HepG2 (cell line): ENCODE data around the gene ZNF526. TPM values are rescaled to one million over a fixed set of nuclear protein-coding genes. Genes with fewer than 3 reads are reported as not detected.

Experiments used
- ATAC-seq: fragments of 200-7000 bp; cut with Tn5 transposase; 3 replicates; pipeline ENCODE4 v1.9.1; 2020; ENCODE audit warnings: mild to moderate bottlenecking, moderate library complexity
- BruUV-seq: library from RNA; stranded (reverse); fragments of 400-500 nt; replicated peaks from 2 replicates; lab custom pipeline; 2021; lab: Mats Ljungman, UMichigan
- CTCF ChIA-PET: fragments of 300-600 bp; formaldehyde crosslinking; extraction: SDS; loops from one replicate; lab custom pipeline; 2021; ENCODE audit warnings: low total read pairs, inconsistent platforms, low intra/inter-chr PET ratio; lab: Yijun Ruan, JAX
- POLR2A ChIA-PET: fragments of 350-600 bp; sonication (Branson Sonifier 250); formaldehyde crosslinking; loops from one replicate; lab custom pipeline; 2020; ENCODE audit warnings: antibody characterized with exemption, inconsistent platforms; lab: Yijun Ruan, JAX
- DNase-seq: peaks from one replicate; pipeline ENCODE4 v3.0.0-alpha.2; 2015; ENCODE audit warnings: low spot score
- FAIRE-seq: peaks from 3 replicates; lab custom pipeline; 2011; peaks lifted over from hg19 to GRCh38; lab: Jason Lieb, UNC
- H2AFZ ChIP-seq: one replicate; pipeline ENCODE4 v1.6.1; 2011; ENCODE audit warnings: low read length, inconsistent platforms
- H3K27ac ChIP-seq: fragments of 300-600 bp; 3 replicates; pipeline ENCODE4 v1.8.0; 2011; ENCODE audit warnings: mixed run types, mild to moderate bottlenecking, mixed read lengths, low read length, inconsistent platforms; ENCODE audit not compliant: insufficient read depth; ENCODE audit errors: extremely low read length
- H3K27me3 ChIP-seq, 2 experiments: fragments of 200-600 bp in 1 of 2; 2 replicates in 1 of 2; 3 replicates in 1 of 2; pipeline versions ENCODE4 v1.6.0 to v1.8.0; 2011; ENCODE audit warnings: low read length in 2 of 2, mild to moderate bottlenecking in 2 of 2, moderate library complexity in 2 of 2, inconsistent platforms in 1 of 2; ENCODE audit not compliant: insufficient read depth in 2 of 2, control insufficient read depth in 1 of 2
- H3K36me3 ChIP-seq, 2 experiments: fragments of 200-600 bp in 1 of 2; replicated peaks in 1 of 2; 2 replicates in 1 of 2; 3 replicates in 1 of 2; pipeline versions ENCODE4 v1.5.1 to v1.8.0; 2011; ENCODE audit warnings: low read length in 2 of 2, inconsistent platforms in 1 of 2; ENCODE audit not compliant: insufficient read depth in 2 of 2, control insufficient read depth in 1 of 2
- H3K4me1 ChIP-seq: 2 replicates; pipeline ENCODE4 v1.5.1; 2012; ENCODE audit warnings: low read length, inconsistent platforms; ENCODE audit not compliant: insufficient read depth
- H3K4me2 ChIP-seq: 2 replicates; pipeline ENCODE4 v1.6.0; 2011; ENCODE audit warnings: low read depth, low read length, inconsistent platforms
- H3K4me3 ChIP-seq, 3 experiments: fragments of 200-600 bp in 1 of 3; sonication (generic), shearing (Covaris generic) in 1 of 3; replicated peaks in 1 of 3; 2 replicates each; pipeline ENCODE4 v1.5.1; 2011 to 2016; ENCODE audit warnings: low read length in 3 of 3, inconsistent platforms in 2 of 3, low read depth in 2 of 3, mild to moderate bottlenecking in 2 of 3, control low read depth in 1 of 3, mixed read lengths in 1 of 3; ENCODE audit not compliant: insufficient read depth in 1 of 3
- H3K79me2 ChIP-seq: one replicate; pipeline ENCODE4 v1.6.1; 2011; ENCODE audit warnings: low read length, inconsistent platforms; ENCODE audit not compliant: insufficient read depth
- H3K9ac ChIP-seq: 2 replicates; pipeline ENCODE4 v1.6.0; 2011; ENCODE audit warnings: mild to moderate bottlenecking, low read depth, low read length, inconsistent platforms; ENCODE audit not compliant: insufficient read depth
- H3K9me3 ChIP-seq: 2 replicates; pipeline ENCODE4 v1.5.1; 2012; ENCODE audit warnings: mild to moderate bottlenecking, low read length
- H4K20me1 ChIP-seq: 2 replicates; pipeline ENCODE4 v1.6.0; 2011; ENCODE audit warnings: inconsistent platforms, mild to moderate bottlenecking, low read length, moderate library complexity; ENCODE audit not compliant: insufficient read depth
- HOXA5 ChIP-seq: sonication (generic); formaldehyde crosslinking; IDR thresholded peaks from 2 replicates; pipeline ENCODE4 v1.4.0; 2020; ENCODE audit warnings: missing genetic modification reagents
- NCOR1 ChIP-seq: fragments of 200-600 bp; sonication (generic); IDR thresholded peaks from 2 replicates; pipeline ENCODE4 v1.7.0; 2017; ENCODE audit warnings: antibody characterized with exemption, low read length, borderline replicate concordance
- PTBP1 ChIP-seq: fragments of 200-400 bp; formaldehyde crosslinking; IDR thresholded peaks from 2 replicates; pipeline ENCODE4 v1.6.1; 2018; ENCODE audit warnings: low read length, low read depth; ENCODE audit not compliant: poor library complexity, severe bottlenecking
- SNRNP70 ChIP-seq: fragments of 200-400 bp; formaldehyde crosslinking; IDR thresholded peaks from 2 replicates; pipeline ENCODE4 v1.6.1; 2017; ENCODE audit warnings: mild to moderate bottlenecking, low read depth, low read length, moderate library complexity
- ZNF10 ChIP-seq: sonication (generic); formaldehyde crosslinking; IDR thresholded peaks from 2 replicates; pipeline ENCODE4 v1.4.0; 2020; ENCODE audit warnings: mild to moderate bottlenecking, low read depth, missing genetic modification reagents, borderline replicate concordance
- WGBS: methylation state at CpG from one replicate; pipeline ENCODE4 v1.1.6; 2017; ENCODE audit warnings: low lambda C conversion rate; 5-methylcytosine and 5-hydroxymethylcytosine counted together
- in situ Hi-C: cut with HindIII; loops from 2 replicates; pipeline ENCODE4 v1.10.0; 2017; ENCODE audit warnings: low pct_unique_long_range_greater_than_20kb; ENCODE audit not compliant: extremely low pct_ligation_motif_present
- intact Hi-C: fragments of 100-400 bp; cut with micrococcal nuclease; formaldehyde crosslinking; loops from one replicate; pipeline ENCODE4 v1.10.0; 2022; ENCODE audit not compliant: unreplicated experiment
- polyA plus RNA-seq, 8 experiments: library from polyadenylated mRNA; depleted of rRNA in 3 of 8; stranded (reverse) in 7 of 8; unstranded in 1 of 8; fragments of >200 nt; fragmentation: Illumina TruSeq in 4 of 8; extraction: Trizol in 4 of 8; gene quantifications; 2 replicates each; pipeline versions ENCODE4 v1.2.1 to v1.2.3, GENCODE V29; 2011 to 2016; ENCODE audit warnings: low read depth in 4 of 8, missing spikeins in 1 of 8, mixed read lengths in 1 of 8; ENCODE audit not compliant: insufficient read depth in 1 of 8
- total RNA-seq, 5 experiments: library from RNA; depleted of rRNA; stranded (reverse); fragments of >200 nt; fragmentation: Illumina TruSeq; extraction: Trizol; gene quantifications; 2 replicates each; pipeline ENCODE4 v1.2.3, GENCODE V29; 2016; ENCODE audit warnings: low read depth in 1 of 5
- TF ChIP-seq, protein P1 (sequence below): sonication (generic); formaldehyde crosslinking; conservative IDR thresholded peaks from 2 replicates; pipeline ENCODE4 v1.4.0; 2020; ENCODE audit warnings: mild to moderate bottlenecking, missing genetic modification reagents, moderate library complexity
- TF ChIP-seq, protein P2 (sequence below): sonication (generic); formaldehyde crosslinking; IDR thresholded peaks from 2 replicates; pipeline ENCODE4 v1.8.0; 2022; ENCODE audit warnings: missing genetic modification reagents, low read depth, mild to moderate bottlenecking, borderline replicate concordance
- TF ChIP-seq, protein P3 (sequence below): IDR thresholded peaks from 2 replicates; pipeline ENCODE4 v1.6.1; 2012; ENCODE audit warnings: inconsistent platforms
- TF ChIP-seq, protein P4 (sequence below): sonication (generic); formaldehyde crosslinking; IDR thresholded peaks from 2 replicates; pipeline ENCODE4 v1.4.0; 2020; ENCODE audit warnings: mild to moderate bottlenecking, missing genetic modification reagents

Gene ZNF526
- total and polyA plus RNA-seq, 2 of the 13 experiments (the other 11 are each of a cell fraction or from before 2014, with no cell fraction given), result 3.3 to 8.4 TPM

DNA sequence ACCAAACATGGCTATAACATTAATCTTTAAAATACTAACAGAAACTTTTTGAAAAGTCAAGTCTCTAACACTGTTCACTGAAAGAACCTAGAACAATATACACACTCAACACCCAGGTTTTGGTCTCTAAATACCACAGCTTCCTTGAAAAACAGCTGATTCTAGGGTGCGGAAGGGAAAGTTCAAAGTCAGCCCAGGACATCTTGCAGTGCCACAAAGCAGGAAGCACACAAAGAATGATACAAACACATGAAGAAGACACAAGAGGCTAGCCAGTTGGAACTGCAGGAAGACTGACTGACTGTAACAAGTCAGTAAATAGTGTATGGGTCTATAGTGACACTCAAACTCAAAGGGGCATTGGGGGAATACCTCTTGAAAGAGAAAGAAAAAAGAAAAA is 7.2 kb upstream of the ZNF526 start (continued):
- TF ChIP-seq, protein P1, sequence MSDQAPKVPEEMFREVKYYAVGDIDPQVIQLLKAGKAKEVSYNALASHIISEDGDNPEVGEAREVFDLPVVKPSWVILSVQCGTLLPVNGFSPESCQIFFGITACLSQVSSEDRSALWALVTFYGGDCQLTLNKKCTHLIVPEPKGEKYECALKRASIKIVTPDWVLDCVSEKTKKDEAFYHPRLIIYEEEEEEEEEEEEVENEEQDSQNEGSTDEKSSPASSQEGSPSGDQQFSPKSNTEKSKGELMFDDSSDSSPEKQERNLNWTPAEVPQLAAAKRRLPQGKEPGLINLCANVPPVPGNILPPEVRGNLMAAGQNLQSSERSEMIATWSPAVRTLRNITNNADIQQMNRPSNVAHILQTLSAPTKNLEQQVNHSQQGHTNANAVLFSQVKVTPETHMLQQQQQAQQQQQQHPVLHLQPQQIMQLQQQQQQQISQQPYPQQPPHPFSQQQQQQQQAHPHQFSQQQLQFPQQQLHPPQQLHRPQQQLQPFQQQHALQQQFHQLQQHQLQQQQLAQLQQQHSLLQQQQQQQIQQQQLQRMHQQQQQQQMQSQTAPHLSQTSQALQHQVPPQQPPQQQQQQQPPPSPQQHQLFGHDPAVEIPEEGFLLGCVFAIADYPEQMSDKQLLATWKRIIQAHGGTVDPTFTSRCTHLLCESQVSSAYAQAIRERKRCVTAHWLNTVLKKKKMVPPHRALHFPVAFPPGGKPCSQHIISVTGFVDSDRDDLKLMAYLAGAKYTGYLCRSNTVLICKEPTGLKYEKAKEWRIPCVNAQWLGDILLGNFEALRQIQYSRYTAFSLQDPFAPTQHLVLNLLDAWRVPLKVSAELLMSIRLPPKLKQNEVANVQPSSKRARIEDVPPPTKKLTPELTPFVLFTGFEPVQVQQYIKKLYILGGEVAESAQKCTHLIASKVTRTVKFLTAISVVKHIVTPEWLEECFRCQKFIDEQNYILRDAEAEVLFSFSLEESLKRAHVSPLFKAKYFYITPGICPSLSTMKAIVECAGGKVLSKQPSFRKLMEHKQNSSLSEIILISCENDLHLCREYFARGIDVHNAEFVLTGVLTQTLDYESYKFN (CRISPR knock-in tag), result no peak
- TF ChIP-seq HOXA5 (no peak), PTBP1 (no peak)
- TF ChIP-seq, protein P2, sequence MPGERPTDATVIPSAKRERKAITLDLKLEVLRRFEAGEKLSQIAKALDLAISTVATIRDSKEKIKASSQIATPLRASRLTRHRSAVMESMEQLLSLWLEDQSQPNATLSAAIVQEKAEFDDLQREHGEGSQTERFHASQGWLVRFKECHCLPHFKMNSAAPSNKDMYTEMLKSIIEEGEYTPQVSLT (CRISPR knock-in tag), result no peak
- TF ChIP-seq, all 625 proteins: peak for 0

DNA sequence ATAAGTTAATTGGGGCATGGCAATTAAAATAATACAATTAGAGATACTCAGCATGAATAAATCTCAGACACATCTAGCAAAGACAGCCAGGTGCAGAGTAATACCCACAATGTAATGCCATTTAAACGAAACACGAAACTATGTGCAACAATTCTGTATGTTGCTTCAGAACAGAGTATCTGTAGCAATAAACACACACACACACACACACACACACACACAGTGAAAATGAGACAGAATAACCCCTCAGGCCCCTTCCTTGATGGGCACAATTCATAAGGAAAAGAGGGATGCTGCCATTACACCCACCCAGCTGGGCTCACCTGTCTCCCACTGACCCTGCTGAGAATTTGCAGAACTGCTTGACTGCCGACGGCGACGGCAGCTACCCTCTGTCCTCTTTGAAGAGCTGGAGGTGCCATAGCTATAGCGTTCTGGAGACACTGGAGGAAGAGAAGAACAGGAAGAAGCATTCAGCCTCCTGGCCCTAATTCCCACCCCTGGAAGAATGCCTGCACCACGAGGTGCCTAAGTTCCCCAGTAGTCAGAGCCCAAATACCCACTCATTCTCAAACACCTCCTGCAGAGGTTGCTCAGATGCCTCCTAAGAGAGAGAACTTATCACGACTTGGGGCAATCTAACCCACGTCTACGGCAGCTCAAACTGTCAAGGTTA is 5.2 kb upstream of the ZNF526 start:
- ATAC-seq (no peak), FAIRE-seq (no peak), DNase-seq (no peak)
- intact Hi-C loops, result no loop called here
- peaks cover 14 to 29% of the 10 kb centered on the region in 2 experiments for H3K36me3 ChIP-seq
- H4K20me1 ChIP-seq, result peaks cover 18% of the 10 kb centered on the region
- no TSS peak for BruUV-seq
- peak overlapping the region in 1 of 3 experiments; percentile 96; a peak in 1 of 6 replicates for H3K4me3 ChIP-seq
- ChIA-PET POLR2A (no interaction called here), CTCF (no interaction called here)
- peak overlapping the region; percentile 98 for H3K4me2 ChIP-seq
- H3K4me1 ChIP-seq, result peaks cover 57% of the 10 kb centered on the region
- in situ Hi-C loops, result no loop called here
- no peak overlapping the region for H2AFZ ChIP-seq
- H3K27ac ChIP-seq, result no peak overlapping the region
- peaks cover 51% of the 10 kb centered on the region for H3K79me2 ChIP-seq
- H3K27me3 ChIP-seq, result no peaks in the 10 kb centered on the region; a peak in 1 of 5 replicates
- peak overlapping the region; percentile 23; the same call in 1 of the 2 replicates for H3K9ac ChIP-seq
- 81% methylated on average over 11 of the region's 11 CpGs for WGBS
- no peaks in the 10 kb centered on the region for H3K9me3 ChIP-seq
- TF ChIP-seq NCOR1 (no peak), SNRNP70 (no peak), ZNF10 (no peak)
- TF ChIP-seq, protein P3, sequence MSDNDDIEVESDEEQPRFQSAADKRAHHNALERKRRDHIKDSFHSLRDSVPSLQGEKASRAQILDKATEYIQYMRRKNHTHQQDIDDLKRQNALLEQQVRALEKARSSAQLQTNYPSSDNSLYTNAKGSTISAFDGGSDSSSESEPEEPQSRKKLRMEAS, result no peak
- TF ChIP-seq, protein P4, sequence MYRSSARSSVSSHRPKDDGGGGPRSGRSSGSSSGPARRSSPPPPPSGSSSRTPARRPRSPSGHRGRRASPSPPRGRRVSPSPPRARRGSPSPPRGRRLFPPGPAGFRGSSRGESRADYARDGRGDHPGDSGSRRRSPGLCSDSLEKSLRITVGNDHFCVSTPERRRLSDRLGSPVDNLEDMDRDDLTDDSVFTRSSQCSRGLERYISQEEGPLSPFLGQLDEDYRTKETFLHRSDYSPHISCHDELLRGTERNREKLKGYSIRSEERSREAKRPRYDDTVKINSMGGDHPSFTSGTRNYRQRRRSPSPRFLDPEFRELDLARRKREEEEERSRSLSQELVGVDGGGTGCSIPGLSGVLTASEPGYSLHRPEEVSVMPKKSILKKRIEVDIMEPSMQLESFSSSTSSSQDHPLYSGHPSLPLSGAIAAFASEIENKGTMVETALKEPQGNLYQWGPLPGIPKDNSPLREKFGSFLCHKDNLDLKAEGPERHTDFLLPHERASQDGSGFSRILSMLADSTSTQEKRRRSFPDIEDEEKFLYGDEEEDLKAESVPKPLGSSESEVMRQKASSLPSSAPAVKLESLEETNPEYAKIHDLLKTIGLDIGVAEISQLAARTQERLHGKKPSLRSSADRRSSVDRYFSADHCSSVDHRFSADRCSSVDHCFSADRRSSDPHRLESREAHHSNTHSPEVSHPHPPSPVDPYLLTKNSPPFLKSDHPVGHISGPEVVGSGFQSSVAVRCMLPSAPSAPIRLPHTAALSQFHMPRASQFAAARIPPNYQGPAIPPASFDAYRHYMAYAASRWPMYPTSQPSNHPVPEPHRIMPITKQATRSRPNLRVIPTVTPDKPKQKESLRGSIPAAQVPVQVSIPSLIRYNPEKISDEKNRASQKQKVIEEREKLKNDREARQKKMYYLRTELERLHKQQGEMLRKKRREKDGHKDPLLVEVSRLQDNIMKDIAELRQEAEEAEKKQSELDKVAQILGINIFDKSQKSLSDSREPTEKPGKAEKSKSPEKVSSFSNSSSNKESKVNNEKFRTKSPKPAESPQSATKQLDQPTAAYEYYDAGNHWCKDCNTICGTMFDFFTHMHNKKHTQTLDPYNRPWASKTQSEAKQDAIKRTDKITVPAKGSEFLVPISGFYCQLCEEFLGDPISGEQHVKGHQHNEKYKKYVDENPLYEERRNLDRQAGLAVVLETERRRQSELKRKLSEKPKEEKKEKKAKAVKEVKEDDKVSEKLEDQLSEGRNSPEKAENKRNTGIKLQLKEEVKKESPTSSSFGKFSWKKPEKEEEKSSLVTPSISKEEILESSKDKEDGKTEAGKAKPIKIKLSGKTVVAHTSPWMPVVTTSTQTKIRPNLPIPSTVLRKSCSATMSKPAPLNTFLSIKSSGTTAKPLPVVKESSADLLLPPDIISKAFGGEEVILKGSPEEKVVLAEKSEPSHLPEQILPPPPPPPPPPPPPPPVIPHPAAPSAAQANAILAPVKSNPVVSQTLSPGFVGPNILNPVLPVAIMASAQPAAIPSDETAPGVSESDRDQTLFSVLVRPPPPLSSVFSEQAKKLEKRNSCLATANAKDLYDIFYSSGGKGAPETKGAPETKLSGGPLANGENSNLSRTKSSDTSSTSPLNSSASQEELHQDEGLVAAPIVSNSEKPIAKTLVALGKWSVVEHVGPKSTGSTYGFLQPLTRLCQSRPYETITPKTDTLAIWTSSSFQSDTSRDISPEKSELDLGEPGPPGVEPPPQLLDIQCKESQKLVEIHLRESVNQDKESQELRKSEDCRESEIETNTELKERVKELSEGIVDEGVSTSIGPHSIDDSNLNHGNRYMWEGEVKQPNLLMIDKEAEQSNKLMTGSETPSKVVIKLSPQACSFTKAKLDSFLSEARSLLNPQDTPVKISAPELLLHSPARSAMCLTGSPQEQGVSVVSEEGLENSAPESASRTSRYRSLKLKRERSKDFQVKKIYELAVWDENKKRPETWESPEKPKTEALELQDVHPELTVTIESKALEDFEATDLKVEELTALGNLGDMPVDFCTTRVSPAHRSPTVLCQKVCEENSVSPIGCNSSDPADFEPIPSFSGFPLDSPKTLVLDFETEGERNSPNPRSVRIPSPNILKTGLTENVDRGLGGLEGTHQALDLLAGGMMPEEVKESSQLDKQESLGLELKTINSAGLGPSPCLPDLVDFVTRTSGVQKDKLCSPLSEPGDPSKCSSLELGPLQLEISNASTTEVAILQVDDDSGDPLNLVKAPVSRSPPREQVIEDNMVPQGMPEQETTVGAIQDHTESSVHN (CRISPR knock-in tag), result no peak
